AG04450 (cell line): Measurements from ENCODE around the gene MBD4. TPM values are rescaled to one million over a fixed set of nuclear protein-coding genes. Genes with fewer than 3 reads are reported as not detected.

ENCODE experiments used
- CTCF ChIA-PET: fragments of 300-600, 350-600 bp; formaldehyde crosslinking; extraction: SDS; loops from one replicate; lab custom pipeline; 2022; ENCODE audit warnings: antibody characterized with exemption, inconsistent platforms; lab: Charles Lee
- POLR2A ChIA-PET: fragments of 350-600 bp; formaldehyde crosslinking; extraction: SDS; loops from one replicate; lab custom pipeline; 2021; ENCODE audit warnings: antibody characterized with exemption, inconsistent platforms; lab: Yijun Ruan, JAX
- DNase-seq: peaks from one replicate; pipeline ENCODE4 v3.0.0-alpha.2; 2011; ENCODE audit warnings: low read depth, low spot score
- H3K27ac ChIP-seq: one replicate; pipeline ENCODE4 v1.5.1; 2012; ENCODE audit warnings: low read depth, low read length, control low read depth
- H3K27me3 ChIP-seq: one replicate; pipeline ENCODE4 v1.6.0; 2012; ENCODE audit warnings: low read length; ENCODE audit not compliant: control insufficient read depth, insufficient read depth
- H3K4me3 ChIP-seq: 2 replicates; pipeline ENCODE4 v1.5.1; 2011; ENCODE audit warnings: mild to moderate bottlenecking, low read depth, low read length, control low read depth
- H3K9me3 ChIP-seq: 2 replicates; pipeline ENCODE4 v1.5.1; 2012; ENCODE audit warnings: low read length; ENCODE audit not compliant: control insufficient read depth, insufficient read depth
- CTCF ChIP-seq: IDR thresholded peaks from 2 replicates; pipeline ENCODE4 v1.5.1; 2011; ENCODE audit warnings: low read depth, low read length, control low read depth, inconsistent platforms
- polyA plus RNA-seq: library from polyadenylated mRNA; depleted of rRNA; stranded (reverse); fragments of >200 nt; gene quantifications from 2 replicates; pipeline ENCODE4 v1.2.3, GENCODE V29; 2011; rRNA removed
- small RNA-seq: library from RNA; depleted of rRNA; stranded (forward); fragments of <200 nt; gene quantifications from one replicate; pipeline ENCODE3, GENCODE V24; 2012; ENCODE audit warnings: low read depth; ENCODE audit not compliant: insufficient read length

The MBD4 gene
- polyA plus RNA-seq, 1 experiment, result 35.6 TPM

- H3K27me3 ChIP-seq, result no peaks in the 10 kb centered on the region
- H3K9me3 ChIP-seq, result peaks cover 10% of the 10 kb centered on the region
- no peak for TF ChIP-seq CTCF
- H3K4me3 ChIP-seq, result no peak overlapping the region
- ChIA-PET CTCF (interaction anchor here (0.6 to 2.8 kb wide), 16 partner anchors 8 to 448 kb away, joined by 3 to 31 read pairs (median 6); partner anchors contain the start of genes IFT122 and MBD4), POLR2A (no interaction called here)
- DNase-seq, result no peak
- no peak overlapping the region for H3K27ac ChIP-seq
These were observed 57.4 kb downstream of the MBD4 start for GRCh38 chr3:129382366-129382765.

Small RNA genes lying within 50 kb of the gene (small RNA-seq; reads per million reads assigned to genes)
- not detected for gene SNORA7B

Other genes with a start within 250 kb of the MBD4 start
- 229 and 231 TPM in 2 replicates for gene COPG1, start 190.3 kb downstream of the MBD4 start, polyA plus RNA-seq
- gene HMCES, start 161.1 kb downstream of the MBD4 start, polyA plus RNA-seq, result 19.9 and 22.6 TPM in 2 replicates
- gene EFCAB12, start 11.3 kb downstream of the MBD4 start, polyA plus RNA-seq, result 0.07 and 0.19 TPM in 2 replicates
- gene IFT122, start 276 bp upstream of the MBD4 start, polyA plus RNA-seq, result 14.0 and 14.3 TPM in 2 replicates
- not detected in 2 replicates for gene RHO, start 88.7 kb upstream of the MBD4 start, polyA plus RNA-seq
- not detected in 2 replicates for gene H1-8, start 103.2 kb upstream of the MBD4 start, polyA plus RNA-seq
- 37.1 and 47.7 TPM in 2 replicates for gene PLXND1, start 166.7 kb upstream of the MBD4 start, polyA plus RNA-seq